Stimulated activated CD4-positive, alpha-beta T cell treated with anti-CD3 and anti-CD28 coated beads, Interleukin-12 subunit alpha, Interleukin-12 subunit beta, amount 100 ng/mL, for 48 hours (primary cell): ENCODE measurements around the gene PCDHB5.
"Not testable (repeated sequence)": the region's sequence is repeated elsewhere in the genome, so short reads cannot be mapped to it uniquely, and the experiment has no call there.

ENCODE experiments used
- DNase-seq, 3 donors: peaks; one replicate each; pipeline ENCODE4 v3.0.0-alpha.2; 2020; ENCODE audit warnings: low read depth in 2 of 3, low spot score in 1 of 3

PCDHB5 gene

GRCh38 chr5:141151632-141152031, 16.6 kb downstream of the PCDHB5 start:
- DNase-seq: not testable (repeated sequence)

- DNase-seq: not testable (repeated sequence)
These were observed 17.1 kb downstream of the PCDHB5 start for GRCh38 chr5:141152096-141152495.

- DNase-seq: no peak
These were observed 20.8 kb downstream of the PCDHB5 start for GRCh38 chr5:141155540-141156374.

- not testable (repeated sequence) for DNase-seq
These were observed 22.4 kb downstream of the PCDHB5 start for GRCh38 chr5:141157356-141157755.

GRCh38 chr5:141157901-141158300, 22.9 kb downstream of the PCDHB5 start:
- not testable (repeated sequence) for DNase-seq

- DNase-seq: no peak
These were observed 37.6 kb downstream of the PCDHB5 start, which contains the start of gene PCDHB7 for GRCh38 chr5:141172381-141173204. TSS of gene PCDHB7 (plus strand) at chr5:141172644. CDS start at chr5:141172836, 192 bp downstream.

GRCh38 chr5:141174291-141175104, 39.5 kb downstream of the PCDHB5 start:
- not testable (repeated sequence) for DNase-seq

GRCh38 chr5:141175933-141176332, 40.9 kb downstream of the PCDHB5 start:
- no peak for DNase-seq

GRCh38 chr5:141177577-141178191, 42.7 kb downstream of the PCDHB5 start, which contains the start of gene PCDHB8:
TSS of gene PCDHB8 (plus strand) at chr5:141177790. CDS start at chr5:141178035, 245 bp downstream.
- not testable (repeated sequence) for DNase-seq

- not testable (repeated sequence) for DNase-seq
These were observed 44.4 kb downstream of the PCDHB5 start for GRCh38 chr5:141179371-141179770.

- DNase-seq: not testable (repeated sequence)
These were observed 44.9 kb downstream of the PCDHB5 start for GRCh38 chr5:141179876-141180275.

- DNase-seq: no peak
These were observed 45.3 kb downstream of the PCDHB5 start for GRCh38 chr5:141180313-141180712.

GRCh38 chr5:141182248-141182647, 47.2 kb downstream of the PCDHB5 start, which contains the start of gene PCDHB16:
TSS of gene PCDHB16 (plus strand) at chr5:141182387. CDS start at chr5:141182560, 173 bp downstream.
- DNase-seq: no peak

GRCh38 chr5:141184117-141184855, 49.3 kb downstream of the PCDHB5 start:
- not testable (repeated sequence) for DNase-seq

GRCh38 chr5:141186897-141187512, 52.0 kb downstream of the PCDHB5 start, which contains the start of gene PCDHB9:
TSS of gene PCDHB9 (plus strand) at chr5:141187161. CDS start at chr5:141187319, 158 bp downstream.
- DNase-seq: peak in 2 of 3 donors; percentile 5 to 12
